Sigmoid colon (tissue), 4 donors: ENCODE results near the gene DAGLA.

Experiments
- POLR2A ChIP-seq, 2 donors: fragments of 450-650 bp; IDR thresholded peaks; one replicate each; pipeline ENCODE4 v1.6.1; 2016; ENCODE audit warnings: antibody characterized with exemption in 2 of 2, mild to moderate bottlenecking in 2 of 2, moderate library complexity in 2 of 2
- POLR2AphosphoS5 ChIP-seq, 4 donors: sonication (generic); formaldehyde crosslinking; IDR thresholded peaks; one replicate each; pipeline ENCODE4 v1.6.1; 2017; ENCODE audit warnings: antibody characterized with exemption in 4 of 4
- TF ChIP-seq, protein P1 (sequence below), 4 experiments: fragments of 450-650 bp in 3 of 4; fragments of 200-600 bp in 1 of 4; IDR thresholded peaks; one replicate each; pipeline ENCODE4 v1.5.1; 2016 to 2019; ENCODE audit warnings: antibody characterized with exemption in 4 of 4, mild to moderate bottlenecking in 3 of 4, moderate library complexity in 2 of 4

DNA sequence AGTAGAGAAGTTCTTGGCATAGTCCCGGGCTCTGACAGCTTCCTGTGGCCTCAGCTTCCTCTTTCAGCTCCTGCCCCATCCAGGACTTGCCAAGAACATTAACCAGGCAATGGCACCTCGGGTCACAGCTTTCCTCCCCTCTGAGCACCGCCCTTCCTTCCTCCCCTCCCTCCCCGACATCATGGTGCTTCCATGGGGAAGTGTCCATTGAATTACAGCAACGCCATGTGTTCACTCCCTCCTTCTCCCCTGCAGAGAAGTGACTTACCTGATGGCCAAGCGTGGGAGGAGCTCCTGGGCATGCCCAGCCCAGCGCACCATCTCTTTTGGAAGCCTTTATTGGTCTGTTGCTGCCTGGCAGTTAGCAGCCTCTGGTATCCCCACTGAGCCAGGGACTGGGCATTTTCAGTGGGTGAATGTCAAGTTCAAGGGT lies 25.8 kb upstream of the DAGLA start:
- TF ChIP-seq, protein P1, sequence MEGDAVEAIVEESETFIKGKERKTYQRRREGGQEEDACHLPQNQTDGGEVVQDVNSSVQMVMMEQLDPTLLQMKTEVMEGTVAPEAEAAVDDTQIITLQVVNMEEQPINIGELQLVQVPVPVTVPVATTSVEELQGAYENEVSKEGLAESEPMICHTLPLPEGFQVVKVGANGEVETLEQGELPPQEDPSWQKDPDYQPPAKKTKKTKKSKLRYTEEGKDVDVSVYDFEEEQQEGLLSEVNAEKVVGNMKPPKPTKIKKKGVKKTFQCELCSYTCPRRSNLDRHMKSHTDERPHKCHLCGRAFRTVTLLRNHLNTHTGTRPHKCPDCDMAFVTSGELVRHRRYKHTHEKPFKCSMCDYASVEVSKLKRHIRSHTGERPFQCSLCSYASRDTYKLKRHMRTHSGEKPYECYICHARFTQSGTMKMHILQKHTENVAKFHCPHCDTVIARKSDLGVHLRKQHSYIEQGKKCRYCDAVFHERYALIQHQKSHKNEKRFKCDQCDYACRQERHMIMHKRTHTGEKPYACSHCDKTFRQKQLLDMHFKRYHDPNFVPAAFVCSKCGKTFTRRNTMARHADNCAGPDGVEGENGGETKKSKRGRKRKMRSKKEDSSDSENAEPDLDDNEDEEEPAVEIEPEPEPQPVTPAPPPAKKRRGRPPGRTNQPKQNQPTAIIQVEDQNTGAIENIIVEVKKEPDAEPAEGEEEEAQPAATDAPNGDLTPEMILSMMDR (IDR thresholded peaks at IDR 0.05): no peak
- no peak for TF ChIP-seq POLR2A (IDR thresholded peaks at IDR 0.05)
- TF ChIP-seq POLR2AphosphoS5 (IDR thresholded peaks at IDR 0.05): no peak
